ENCODE results near the gene SYNPO2. TPM values are rescaled to one million over a fixed set of nuclear protein-coding genes. Genes with fewer than 3 reads are reported as not detected.

SYNPO2 gene
- total and polyA plus RNA-seq, 10 donors, result 3.6 to 72.1 (median 29.0) TPM

DNA sequence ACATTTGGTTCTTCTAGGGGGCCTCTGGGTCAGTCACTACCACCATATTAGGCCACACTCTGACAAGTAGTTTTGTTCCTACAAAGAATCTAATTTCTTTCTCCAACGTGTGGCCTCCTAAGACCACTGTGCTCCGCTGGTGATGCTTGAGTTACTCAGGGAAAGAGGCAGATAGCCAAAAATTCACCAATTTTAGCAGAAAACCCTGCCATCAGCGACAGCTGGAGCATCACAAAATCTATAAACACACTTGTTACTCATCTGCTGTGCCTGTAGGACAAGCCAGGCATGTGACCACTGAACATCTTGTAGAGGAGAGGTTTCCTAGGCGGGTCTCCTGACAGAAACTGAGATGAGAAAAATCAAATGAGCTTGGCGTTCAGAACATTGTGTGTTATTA lies 105.4 kb downstream of the SYNPO2 start:
- Histone ChIP-seq H3K9me3 (no peaks in the 10 kb centered on the region), H3K36me3 (no peaks in the 10 kb centered on the region), H3K27ac (no peak overlapping the region), H3K27me3 (replicated peaks in 1 of 7) (no peaks in the 10 kb centered on the region), H3K4me3 (no peak overlapping the region), H3K4me1 (peaks cover 0 to 9% (median 1%) of the 10 kb centered on the region in 6 donors)
- 70 to 83% (median 73%) methylated on average over 5 of the region's 5 CpGs for WGBS, 5 donors
- DNase-seq, result no peak
- TF ChIP-seq POLR2A (IDR thresholded peaks at IDR 0.05) (no peak), POLR2AphosphoS5 (IDR thresholded peaks at IDR 0.05) (no peak)
- TF ChIP-seq, protein P1, sequence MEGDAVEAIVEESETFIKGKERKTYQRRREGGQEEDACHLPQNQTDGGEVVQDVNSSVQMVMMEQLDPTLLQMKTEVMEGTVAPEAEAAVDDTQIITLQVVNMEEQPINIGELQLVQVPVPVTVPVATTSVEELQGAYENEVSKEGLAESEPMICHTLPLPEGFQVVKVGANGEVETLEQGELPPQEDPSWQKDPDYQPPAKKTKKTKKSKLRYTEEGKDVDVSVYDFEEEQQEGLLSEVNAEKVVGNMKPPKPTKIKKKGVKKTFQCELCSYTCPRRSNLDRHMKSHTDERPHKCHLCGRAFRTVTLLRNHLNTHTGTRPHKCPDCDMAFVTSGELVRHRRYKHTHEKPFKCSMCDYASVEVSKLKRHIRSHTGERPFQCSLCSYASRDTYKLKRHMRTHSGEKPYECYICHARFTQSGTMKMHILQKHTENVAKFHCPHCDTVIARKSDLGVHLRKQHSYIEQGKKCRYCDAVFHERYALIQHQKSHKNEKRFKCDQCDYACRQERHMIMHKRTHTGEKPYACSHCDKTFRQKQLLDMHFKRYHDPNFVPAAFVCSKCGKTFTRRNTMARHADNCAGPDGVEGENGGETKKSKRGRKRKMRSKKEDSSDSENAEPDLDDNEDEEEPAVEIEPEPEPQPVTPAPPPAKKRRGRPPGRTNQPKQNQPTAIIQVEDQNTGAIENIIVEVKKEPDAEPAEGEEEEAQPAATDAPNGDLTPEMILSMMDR (IDR thresholded peaks at IDR 0.05 in 8 of 11, conservative IDR thresholded peaks at IDR 0.05 in 3 of 11), result no peak
- intact Hi-C loops (cut with DNase I; ENCODE audit: low total_unique reads), result no loop called here

DNA sequence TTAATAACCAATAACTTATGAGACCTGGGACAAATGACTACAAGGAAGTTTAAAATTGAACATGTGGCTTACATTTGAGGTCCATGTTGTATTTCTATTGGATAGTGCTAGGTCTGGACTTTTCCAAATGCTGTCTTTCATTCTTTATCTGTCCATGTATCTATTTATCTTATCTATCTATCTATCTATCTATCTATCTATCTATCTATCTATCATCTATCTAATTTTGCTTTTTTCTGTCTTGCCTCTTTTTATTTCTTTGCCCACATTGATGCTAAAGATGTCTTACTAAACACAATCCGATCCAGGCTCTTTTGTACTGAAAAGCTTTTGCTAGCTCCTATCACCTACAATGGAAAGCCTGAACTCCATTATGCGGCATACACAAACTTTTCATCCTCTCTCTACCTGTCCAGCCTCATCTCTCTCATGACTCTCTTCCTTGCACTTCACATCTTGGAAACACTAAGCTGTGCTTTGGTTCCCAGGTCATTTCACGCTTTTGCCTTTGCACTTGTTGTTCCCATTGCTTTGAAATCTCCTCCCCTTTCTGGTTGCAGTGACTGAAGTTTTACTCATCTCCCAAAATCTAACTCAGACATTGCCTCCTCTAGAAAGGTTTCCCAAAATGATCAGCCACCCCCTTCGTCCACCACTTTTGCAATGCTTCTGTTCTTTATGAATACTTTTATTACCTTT lies 107.2 kb downstream of the SYNPO2 start:
- intact Hi-C loops (cut with DNase I; ENCODE audit: low total_unique reads), result no loop called here
- no peak for TF ChIP-seq POLR2A (IDR thresholded peaks at IDR 0.05)
- Histone ChIP-seq H3K36me3 (no peaks in the 10 kb centered on the region), H3K4me1 (peaks cover 0 to 9% (median 1%) of the 10 kb centered on the region in 6 donors), H3K27me3 (replicated peaks in 1 of 7) (no peaks in the 10 kb centered on the region), H3K9me3 (no peaks in the 10 kb centered on the region), H3K27ac (no peak overlapping the region), H3K4me3 (no peak overlapping the region)
- DNase-seq, result no peak
- WGBS, 5 donors, result 87 to 95% (median 90%) methylated on average over 4 of the region's 4 CpGs

DNA sequence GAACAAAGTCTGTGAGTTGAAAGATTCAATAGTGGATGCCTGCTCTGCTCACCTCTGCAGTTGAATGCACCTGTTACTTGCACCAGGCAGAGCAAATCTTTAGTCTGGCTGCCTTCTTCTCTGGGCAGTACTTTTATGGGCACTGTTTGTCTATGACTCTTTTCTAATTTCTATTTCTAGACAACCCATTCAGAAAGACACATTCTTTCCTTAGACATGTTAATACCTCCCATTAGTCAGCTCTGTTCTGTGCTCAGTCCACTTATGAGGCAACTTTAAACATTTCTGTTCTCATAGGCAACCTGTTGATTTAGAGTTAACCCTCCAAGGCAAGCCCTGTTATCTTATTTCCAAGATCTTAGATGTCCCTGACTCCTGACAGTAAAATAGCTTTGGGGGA lies 108.9 kb downstream of the SYNPO2 start:
- no peaks in the 10 kb centered on the region for H3K9me3 ChIP-seq
- H3K27ac ChIP-seq, result no peak overlapping the region
- H3K4me1 ChIP-seq, result no peaks in the 10 kb centered on the region
- no peak overlapping the region for H3K4me3 ChIP-seq
- DNase-seq, result no peak
- TF ChIP-seq, protein P1 (IDR thresholded peaks at IDR 0.05 in 8 of 11, conservative IDR thresholded peaks at IDR 0.05 in 3 of 11), result no peak
- TF ChIP-seq POLR2AphosphoS5 (IDR thresholded peaks at IDR 0.05) (no peak), POLR2A (IDR thresholded peaks at IDR 0.05) (no peak)
- no peaks in the 10 kb centered on the region for H3K27me3 ChIP-seq (replicated peaks in 1 of 7)
- no peaks in the 10 kb centered on the region for H3K36me3 ChIP-seq
- intact Hi-C loops (cut with DNase I; ENCODE audit: low total_unique reads), result no loop called here

DNA sequence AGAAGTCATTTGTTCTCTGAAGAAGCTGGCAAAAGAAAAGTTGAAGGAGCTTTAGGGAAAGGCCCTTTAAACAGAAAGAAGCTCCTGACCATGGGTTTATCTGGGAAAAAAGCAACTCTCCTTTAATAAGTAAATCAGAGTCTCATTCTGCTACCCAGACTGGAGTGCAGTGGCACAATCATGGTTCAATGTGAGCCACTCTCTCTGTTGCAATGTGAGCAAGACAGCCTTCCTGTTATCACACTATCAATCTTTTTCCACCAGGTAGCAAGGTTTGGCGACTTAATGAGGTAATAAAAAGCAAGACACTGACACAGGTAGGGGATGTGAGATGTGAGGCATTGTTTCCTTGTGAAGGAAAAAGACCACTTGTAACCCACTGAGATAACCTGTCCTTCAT lies 111.3 kb downstream of the SYNPO2 start:
- WGBS, 5 donors, result 60 to 94% (median 74%) methylated on average over 1 of the region's 1 CpG
- no peaks in the 10 kb centered on the region for H3K36me3 ChIP-seq
- no peak overlapping the region for H3K27ac ChIP-seq
- TF ChIP-seq, protein P1 (IDR thresholded peaks at IDR 0.05 in 8 of 11, conservative IDR thresholded peaks at IDR 0.05 in 3 of 11), result no peak
- no peak for TF ChIP-seq POLR2AphosphoS5 (IDR thresholded peaks at IDR 0.05)
- no peak for TF ChIP-seq POLR2A (IDR thresholded peaks at IDR 0.05)
- DNase-seq, result no peak
- H3K4me1 ChIP-seq, result peaks cover 0 to 4% (median 0%) of the 10 kb centered on the region in 6 donors
- no peak overlapping the region for H3K4me3 ChIP-seq
- intact Hi-C loops (cut with DNase I; ENCODE audit: low total_unique reads), result no loop called here
- H3K27me3 ChIP-seq (replicated peaks in 1 of 7), result no peaks in the 10 kb centered on the region
- no peaks in the 10 kb centered on the region for H3K9me3 ChIP-seq
